ENCODE measurements around the gene P2RX5. TPM values are rescaled to one million over a fixed set of nuclear protein-coding genes. Genes with fewer than 3 reads are reported as not detected.

Gene P2RX5
- total and polyA plus RNA-seq, 11 donors: 5.4 to 108 (median 14.3) TPM

DNA sequence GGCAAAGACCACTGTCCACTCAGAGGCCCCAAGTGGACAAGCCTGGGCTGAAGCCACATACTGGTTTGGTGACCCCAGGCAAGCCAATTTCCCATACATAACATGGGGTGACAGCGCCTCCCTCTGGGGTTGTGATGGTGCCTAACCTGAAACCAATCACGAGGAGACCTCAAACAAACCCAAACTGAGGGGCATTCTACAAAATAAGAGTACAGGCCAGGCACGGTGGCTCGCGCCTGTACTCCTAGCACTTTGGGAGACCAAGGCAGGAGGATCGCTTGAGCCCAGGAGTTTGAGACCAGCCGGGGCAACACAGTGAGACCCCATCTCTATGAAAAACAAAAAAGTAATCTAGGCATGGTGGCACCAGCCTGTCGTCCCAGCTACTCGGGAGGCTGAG lies 3.6 kb downstream of the P2RX5 start:
- Histone ChIP-seq H3K4me1 (peaks cover 0 to 23% (median 8%) of the 10 kb centered on the region in 12 donors), H3K9me3 (no peaks in the 10 kb centered on the region), H3K36me3 (no peaks in the 10 kb centered on the region), H3K27ac (no peak overlapping the region), H3K27me3 (peaks cover 0 to 40% (median 10%) of the 10 kb centered on the region in 9 donors), H3K4me3 (no peak overlapping the region)
- intact Hi-C loops (cut with DNase I): no loop called here
- ATAC-seq (no peak), DNase-seq (peak in 1 of 5 donors; percentile 27)
- WGBS, 4 donors: 82 to 89% (median 85%) methylated on average over 9 of the region's 9 CpGs
- TF ChIP-seq, protein P1, sequence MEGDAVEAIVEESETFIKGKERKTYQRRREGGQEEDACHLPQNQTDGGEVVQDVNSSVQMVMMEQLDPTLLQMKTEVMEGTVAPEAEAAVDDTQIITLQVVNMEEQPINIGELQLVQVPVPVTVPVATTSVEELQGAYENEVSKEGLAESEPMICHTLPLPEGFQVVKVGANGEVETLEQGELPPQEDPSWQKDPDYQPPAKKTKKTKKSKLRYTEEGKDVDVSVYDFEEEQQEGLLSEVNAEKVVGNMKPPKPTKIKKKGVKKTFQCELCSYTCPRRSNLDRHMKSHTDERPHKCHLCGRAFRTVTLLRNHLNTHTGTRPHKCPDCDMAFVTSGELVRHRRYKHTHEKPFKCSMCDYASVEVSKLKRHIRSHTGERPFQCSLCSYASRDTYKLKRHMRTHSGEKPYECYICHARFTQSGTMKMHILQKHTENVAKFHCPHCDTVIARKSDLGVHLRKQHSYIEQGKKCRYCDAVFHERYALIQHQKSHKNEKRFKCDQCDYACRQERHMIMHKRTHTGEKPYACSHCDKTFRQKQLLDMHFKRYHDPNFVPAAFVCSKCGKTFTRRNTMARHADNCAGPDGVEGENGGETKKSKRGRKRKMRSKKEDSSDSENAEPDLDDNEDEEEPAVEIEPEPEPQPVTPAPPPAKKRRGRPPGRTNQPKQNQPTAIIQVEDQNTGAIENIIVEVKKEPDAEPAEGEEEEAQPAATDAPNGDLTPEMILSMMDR (IDR thresholded peaks at IDR 0.05): peak in 1 of 12 donors; percentile 21
- TF ChIP-seq POLR2A (IDR thresholded peaks at IDR 0.05): no peak

DNA sequence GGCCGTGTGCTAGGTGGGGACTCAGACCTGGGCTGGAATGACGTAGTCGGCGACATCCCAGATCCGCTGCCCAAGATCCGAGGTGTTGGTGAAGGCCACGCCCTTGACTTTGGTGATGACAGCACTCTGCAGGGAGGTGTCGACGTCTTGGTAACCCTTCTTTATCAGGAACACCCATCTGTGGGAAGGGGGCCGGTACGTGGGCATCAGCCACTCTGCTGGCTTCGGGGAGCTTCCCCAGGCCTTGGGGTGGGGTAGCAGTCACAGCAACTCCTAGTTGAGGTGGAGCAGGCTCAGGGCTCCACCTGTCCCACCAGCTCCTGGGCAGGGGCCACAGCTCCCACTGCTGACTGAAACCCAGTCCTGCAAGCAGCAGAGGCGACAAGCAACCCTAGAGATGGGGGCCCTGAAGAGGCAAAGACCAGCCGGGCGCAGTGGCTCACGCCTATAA lies 4.3 kb downstream of the P2RX5 start:
- peak in 1 of 5 donors; percentile 54 for DNase-seq
- Histone ChIP-seq H3K9me3 (no peaks in the 10 kb centered on the region), H3K27ac (no peak overlapping the region), H3K27me3 (peaks cover 0 to 35% (median 10%) of the 10 kb centered on the region in 9 donors), H3K4me1 (peaks cover 0 to 22% (median 8%) of the 10 kb centered on the region in 12 donors), H3K36me3 (no peaks in the 10 kb centered on the region), H3K4me3 (no peak overlapping the region)
- intact Hi-C loops (cut with DNase I): no loop called here
- no peak for ATAC-seq
- no peak for TF ChIP-seq POLR2A (IDR thresholded peaks at IDR 0.05)
- TF ChIP-seq, protein P1 (IDR thresholded peaks at IDR 0.05): no peak
- WGBS, 4 donors: 73 to 78% (median 74%) methylated on average over 13 to 16 of the region's 16 CpGs

DNA sequence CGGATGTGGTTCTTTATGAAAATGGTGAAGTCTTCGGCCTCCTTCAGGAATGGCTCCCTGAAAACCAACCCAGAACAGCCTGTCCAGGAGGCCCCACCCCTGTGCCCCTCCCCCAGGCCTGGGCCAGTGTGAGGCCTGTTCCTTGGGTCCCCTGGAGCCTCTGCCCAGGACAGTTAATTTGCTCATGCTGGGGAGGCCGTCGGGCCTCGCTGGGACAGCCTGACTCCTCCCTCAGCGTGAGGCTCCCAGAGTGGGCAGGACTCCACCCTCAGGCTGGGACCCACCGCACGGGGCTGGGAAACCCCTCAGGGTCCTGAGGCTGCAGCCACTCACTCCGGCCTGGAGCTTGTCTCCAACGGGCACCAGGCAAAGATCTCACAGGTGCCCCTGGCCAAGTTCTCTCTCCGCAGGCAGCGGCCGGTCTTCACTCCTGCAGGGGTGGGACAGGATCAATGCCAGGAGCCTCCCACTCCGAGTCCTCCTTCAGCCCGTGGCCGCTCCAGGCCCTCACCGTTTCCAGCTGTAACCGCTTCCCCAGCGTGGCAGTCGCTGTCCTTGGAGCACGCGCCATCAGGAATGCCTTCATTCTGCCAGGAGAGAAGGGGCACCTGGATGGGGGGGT lies 5.8 kb downstream of the P2RX5 start:
- no peak overlapping the region for H3K27ac ChIP-seq
- ATAC-seq (peak in 1 of 4 donors; percentile 18), DNase-seq (no peak)
- no peak overlapping the region for H3K4me3 ChIP-seq
- intact Hi-C loops (cut with DNase I): no loop called here
- 68 to 82% (median 77%) methylated on average over 15 to 22 of the region's 22 CpGs for WGBS, 4 donors
- TF ChIP-seq, protein P1 (IDR thresholded peaks at IDR 0.05): no peak
- H3K4me1 ChIP-seq: peaks cover 0 to 9% (median 1%) of the 10 kb centered on the region in 12 donors
- H3K27me3 ChIP-seq: peaks cover 0 to 23% (median 3%) of the 10 kb centered on the region in 9 donors
- H3K9me3 ChIP-seq: no peaks in the 10 kb centered on the region
- no peaks in the 10 kb centered on the region for H3K36me3 ChIP-seq

DNA sequence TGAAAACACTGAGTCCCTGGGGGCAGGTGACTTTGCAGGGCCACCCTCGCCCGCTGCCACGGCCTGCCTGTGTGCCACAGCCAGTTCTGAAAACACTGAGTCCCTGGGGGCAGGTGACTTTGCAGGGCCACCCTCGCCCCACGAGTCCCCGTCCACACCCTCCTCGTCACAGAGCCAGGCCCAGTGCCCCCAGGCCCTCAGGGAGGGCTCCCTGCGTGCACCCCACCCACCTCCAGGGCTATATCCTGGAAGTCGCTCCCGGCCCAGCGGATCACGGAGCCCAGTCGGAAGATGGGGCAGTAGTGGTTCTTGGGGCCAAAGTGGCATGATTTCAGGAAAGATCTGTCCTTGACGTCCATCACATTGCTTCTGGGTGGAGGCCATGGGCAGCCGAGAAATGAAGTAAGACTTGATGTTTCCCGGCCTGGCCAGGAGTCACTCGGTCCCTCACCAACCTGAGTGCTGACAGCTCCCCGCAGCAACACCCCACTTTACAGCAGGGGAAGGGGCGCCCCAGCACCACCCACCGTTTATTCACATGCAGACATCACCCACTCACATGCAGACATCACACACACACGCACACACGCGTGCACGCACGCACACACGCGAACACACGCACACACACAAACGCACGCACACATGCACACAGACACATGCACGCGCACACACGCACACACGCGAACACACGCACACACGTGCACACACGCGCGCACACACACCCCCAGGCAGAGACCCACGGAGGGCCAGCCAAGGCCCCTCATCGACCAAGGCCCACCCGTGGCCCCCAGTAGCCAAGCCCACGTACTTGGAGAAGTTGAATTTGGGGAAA lies 6.5 kb downstream of the P2RX5 start:
- peak in 1 of 4 donors; percentile 24 for ATAC-seq
- no peak for TF ChIP-seq POLR2A (IDR thresholded peaks at IDR 0.05)
- TF ChIP-seq, protein P1 (IDR thresholded peaks at IDR 0.05): no peak
- WGBS, 4 donors: 86 to 89% (median 87%) methylated on average over 37 to 44 of the region's 44 CpGs

More for the DNA sequence above, 6.5 kb downstream of the P2RX5 start:
- peak in 1 of 5 donors; percentile 7 for DNase-seq
- Histone ChIP-seq H3K4me1 (peaks cover 0 to 2% (median 0%) of the 10 kb centered on the region in 12 donors), H3K27me3 (peaks cover 0 to 20% (median 0%) of the 10 kb centered on the region in 9 donors), H3K9me3 (no peaks in the 10 kb centered on the region), H3K27ac (no peak overlapping the region), H3K4me3 (no peak overlapping the region), H3K36me3 (no peaks in the 10 kb centered on the region)
- intact Hi-C loops (cut with DNase I): no loop called here

All from heart left ventricle (tissue), 16 donors.